ENCODE results near the gene PDE6D.

PDE6D gene

DNA sequence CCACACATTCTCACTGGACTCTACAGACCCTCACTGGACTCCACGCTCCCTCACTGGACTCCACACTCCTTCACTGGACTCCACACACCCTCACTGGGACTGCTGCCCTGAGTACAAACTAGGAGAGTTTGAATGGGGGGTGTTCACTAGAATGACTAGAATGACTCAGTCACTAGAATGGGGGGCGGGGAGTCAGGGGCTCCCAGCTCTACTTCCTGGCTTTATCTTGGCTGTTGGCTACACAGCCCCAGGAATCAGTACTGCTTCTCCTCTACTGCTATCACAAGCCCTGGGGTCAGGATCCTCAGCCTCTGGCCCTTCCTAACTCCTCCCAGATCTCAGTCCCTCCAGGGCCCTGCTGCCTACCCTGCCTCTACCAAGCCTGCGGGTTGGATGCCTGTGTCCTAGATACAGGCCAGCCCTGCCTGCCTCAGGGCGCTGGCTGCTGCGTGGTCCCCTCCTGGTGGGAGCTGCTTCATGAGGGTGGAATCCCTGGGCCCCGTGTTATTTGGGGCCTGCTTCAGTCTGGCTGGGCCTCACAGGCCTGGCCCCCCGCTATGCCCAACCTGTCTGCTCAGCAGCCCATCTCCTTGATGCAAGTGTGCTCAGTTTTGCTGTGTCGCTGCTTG, 65.0 kb downstream of the PDE6D start:
- no peak for DNase-seq (ENCODE audit: extremely low spot score)
- CTCF ChIA-PET, result interaction anchor here (0.6 to 5.4 kb wide), 8 partner anchors 22 to 114 kb away, joined by 3 to 136 read pairs (median 10); no protein-coding TSS in a partner anchor
- TF ChIP-seq ZNF384 (IDR thresholded peaks at IDR 0.05) (no peak), BHLHE40 (IDR thresholded peaks at IDR 0.05; ENCODE audit: borderline replicate concordance) (no peak), TARDBP (IDR thresholded peaks at IDR 0.05) (no peak), FOXK2 (IDR thresholded peaks at IDR 0.05) (no peak), SUZ12 (IDR thresholded peaks at IDR 0.05) (no peak), CTBP1 (IDR thresholded peaks at IDR 0.05; ENCODE audit: borderline replicate concordance) (no peak), FOXA1 (IDR thresholded peaks at IDR 0.05) (no peak), PKNOX1 (IDR thresholded peaks at IDR 0.05) (no peak), HDGF (IDR thresholded peaks at IDR 0.05; ENCODE audit: borderline replicate concordance) (no peak), NFRKB (IDR thresholded peaks at IDR 0.05) (no peak), ARNT (IDR thresholded peaks at IDR 0.05) (no peak), L3MBTL2 (conservative IDR thresholded peaks at IDR 0.05) (no peak), FOXM1 (IDR thresholded peaks at IDR 0.05; ENCODE audit: borderline replicate concordance) (no peak), LEF1 (IDR thresholded peaks at IDR 0.05; ENCODE audit: borderline replicate concordance) (no peak)
- POLR2A ChIA-PET, result interaction anchor here (0.8 to 2.7 kb wide), 3 partner anchors 8 to 40 kb away, joined by 3 to 20 read pairs (median 4); partner anchors contain the start of gene PTMA

DNA sequence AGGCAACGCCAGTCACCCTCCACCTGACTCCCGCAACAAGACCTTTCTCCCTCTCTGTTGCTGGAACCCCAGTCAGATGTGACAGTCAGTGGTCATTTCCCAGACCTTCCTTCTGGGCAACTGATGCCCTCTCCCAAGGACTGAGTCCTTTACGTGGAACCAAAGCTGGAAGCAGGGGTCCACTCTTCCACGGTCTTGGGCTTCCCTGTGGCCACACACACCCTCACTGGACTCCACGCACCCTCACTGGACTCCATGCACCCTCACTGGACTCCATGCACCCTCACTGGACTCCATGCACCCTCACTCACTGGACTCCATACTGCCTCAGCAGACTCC, 65.6 kb downstream of the PDE6D start:
- DNase-seq (ENCODE audit: extremely low spot score), result no peak
- ChIA-PET POLR2A (interaction anchor here (0.9 to 3.2 kb wide), 8 partner anchors 24 to 103 kb away, joined by 3 to 20 read pairs (median 4); no protein-coding TSS in a partner anchor), CTCF (interaction anchor here (0.6 to 5.4 kb wide), 11 partner anchors 18 to 114 kb away, joined by 3 to 136 read pairs (median 7); partner anchors contain the start of gene COPS7B)
- TF ChIP-seq HDGF (IDR thresholded peaks at IDR 0.05; ENCODE audit: borderline replicate concordance), result no peak
- TF ChIP-seq LEF1 (IDR thresholded peaks at IDR 0.05; ENCODE audit: borderline replicate concordance), result no peak
- TF ChIP-seq FOXK2 (IDR thresholded peaks at IDR 0.05), result no peak
- no peak for TF ChIP-seq BHLHE40 (IDR thresholded peaks at IDR 0.05; ENCODE audit: borderline replicate concordance)
- TF ChIP-seq CTBP1 (IDR thresholded peaks at IDR 0.05; ENCODE audit: borderline replicate concordance), result no peak
- TF ChIP-seq ZNF384 (IDR thresholded peaks at IDR 0.05), result no peak
- TF ChIP-seq SP1 (IDR thresholded peaks at IDR 0.05), result no peak
- no peak for TF ChIP-seq TARDBP (IDR thresholded peaks at IDR 0.05)
- no peak for TF ChIP-seq SUZ12 (IDR thresholded peaks at IDR 0.05)
- no peak for TF ChIP-seq NFRKB (IDR thresholded peaks at IDR 0.05)
- no peak for TF ChIP-seq L3MBTL2 (conservative IDR thresholded peaks at IDR 0.05)
- no peak for TF ChIP-seq ARNT (IDR thresholded peaks at IDR 0.05)
- TF ChIP-seq PKNOX1 (IDR thresholded peaks at IDR 0.05), result no peak
- no peak for TF ChIP-seq ELF4 (IDR thresholded peaks at IDR 0.05)
- TF ChIP-seq FOXM1 (IDR thresholded peaks at IDR 0.05; ENCODE audit: borderline replicate concordance), result no peak
- TF ChIP-seq FOXA1 (IDR thresholded peaks at IDR 0.05), result no peak

DNA sequence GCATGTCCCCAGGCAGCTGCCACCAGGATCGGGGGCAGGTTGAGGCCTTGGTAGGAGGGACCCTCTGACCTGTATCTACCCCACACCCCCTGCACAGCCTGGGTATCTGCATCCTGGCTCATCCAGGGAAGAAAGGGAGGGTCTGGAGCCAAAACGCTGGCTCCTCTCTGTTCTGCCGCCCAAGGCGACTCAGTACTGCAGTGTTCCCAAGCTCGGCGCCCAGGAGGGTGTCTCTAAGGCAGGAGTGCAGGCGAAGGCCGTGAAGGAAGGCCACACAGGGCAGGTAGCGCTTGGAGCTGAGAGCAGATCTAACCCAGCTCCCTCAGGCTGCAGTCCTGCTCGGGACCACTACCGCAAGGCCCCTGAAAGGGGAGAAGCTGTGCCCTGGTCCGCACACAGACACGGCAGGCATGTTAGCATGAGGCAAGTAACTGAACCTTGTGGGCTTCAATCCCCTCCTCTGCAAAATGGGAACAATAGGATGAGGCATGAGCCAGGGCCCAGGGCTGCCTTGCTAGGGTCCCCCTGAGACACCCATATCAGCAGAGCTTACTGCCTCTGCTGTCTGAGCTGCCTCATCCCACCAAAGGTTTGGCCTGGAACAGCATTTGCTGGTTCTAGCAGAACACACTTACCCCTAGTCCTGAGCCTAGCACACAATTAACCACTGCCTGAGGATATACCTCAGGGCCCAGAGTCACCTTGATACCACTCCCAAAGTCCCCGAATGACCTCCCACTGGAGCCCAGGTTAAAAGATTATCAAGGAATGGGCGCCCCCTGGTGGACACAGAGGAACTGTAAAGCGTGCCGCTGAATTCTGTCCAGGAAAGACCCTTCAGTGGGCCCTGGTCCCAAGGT, 66.2 kb downstream of the PDE6D start:
- DNase-seq (ENCODE audit: extremely low spot score), result peak; percentile 56
- POLR2A ChIA-PET, result interaction anchor here (0.9 to 3.2 kb wide), 14 partner anchors 10 to 103 kb away, joined by 3 to 20 read pairs (median 4); no protein-coding TSS in a partner anchor
- TF ChIP-seq PKNOX1 (IDR thresholded peaks at IDR 0.05) (no peak), FOXM1 (IDR thresholded peaks at IDR 0.05; ENCODE audit: borderline replicate concordance) (no peak), ARNT (IDR thresholded peaks at IDR 0.05) (no peak), LEF1 (IDR thresholded peaks at IDR 0.05; ENCODE audit: borderline replicate concordance) (no peak), FOXK2 (IDR thresholded peaks at IDR 0.05) (no peak), ZNF384 (IDR thresholded peaks at IDR 0.05) (no peak), NFRKB (IDR thresholded peaks at IDR 0.05) (no peak), SP1 (IDR thresholded peaks at IDR 0.05) (no peak), FOXA1 (IDR thresholded peaks at IDR 0.05) (no peak), HDGF (IDR thresholded peaks at IDR 0.05; ENCODE audit: borderline replicate concordance) (no peak), L3MBTL2 (conservative IDR thresholded peaks at IDR 0.05) (no peak), ELF4 (IDR thresholded peaks at IDR 0.05) (no peak), SUZ12 (IDR thresholded peaks at IDR 0.05) (no peak), CTBP1 (IDR thresholded peaks at IDR 0.05; ENCODE audit: borderline replicate concordance) (no peak), TARDBP (IDR thresholded peaks at IDR 0.05) (no peak), BHLHE40 (IDR thresholded peaks at IDR 0.05; ENCODE audit: borderline replicate concordance) (no peak)
- CTCF ChIA-PET, result interaction anchor here (0.8 to 5.4 kb wide), 17 partner anchors 10 to 113 kb away, joined by 3 to 136 read pairs (median 6); partner anchors contain the start of genes COPS7B and PDE6D

DNA sequence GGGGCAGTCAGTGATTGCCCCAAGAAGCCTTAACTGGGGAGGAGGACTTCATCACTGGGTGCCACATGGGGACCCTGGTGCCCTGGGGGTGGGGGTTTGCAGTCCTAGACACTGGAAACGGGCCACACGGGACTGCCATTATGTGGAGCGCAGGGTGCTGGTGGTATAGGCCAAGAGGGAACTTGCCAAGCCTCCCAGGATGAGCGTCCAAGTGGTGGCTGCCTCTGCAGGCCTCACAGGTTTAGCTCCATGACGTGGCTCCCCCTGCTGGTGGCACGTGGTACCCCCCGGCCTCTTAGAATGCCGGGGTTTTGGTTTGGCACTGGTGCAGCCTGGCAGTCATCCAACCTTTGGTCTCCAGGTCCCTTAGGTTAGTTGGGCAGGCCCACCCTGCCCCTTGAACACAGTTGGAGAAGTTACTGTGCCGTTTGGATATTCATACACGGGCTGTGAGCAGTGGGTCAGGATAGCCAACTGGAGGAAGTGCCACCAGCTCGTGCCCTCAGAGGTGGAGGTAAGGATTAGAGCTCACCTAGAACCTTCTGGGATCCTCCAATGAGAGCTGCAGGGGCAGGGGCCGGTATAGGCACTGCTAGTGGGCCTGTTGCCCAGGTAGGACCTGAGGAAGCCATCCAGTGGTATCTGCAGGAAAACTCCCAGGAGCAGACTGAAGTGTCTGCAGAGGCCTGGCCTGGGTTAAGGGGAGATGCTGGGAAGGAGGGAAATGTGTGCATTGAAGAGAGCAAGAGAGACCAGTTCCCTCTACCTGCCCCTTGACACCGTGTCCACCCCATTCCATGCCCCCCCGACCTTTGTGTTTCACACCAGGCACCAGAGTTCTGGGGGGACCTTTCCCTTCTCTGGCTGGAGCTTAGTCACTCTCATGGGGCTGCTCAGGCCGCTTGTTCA, 67.1 kb downstream of the PDE6D start:
- no peak for TF ChIP-seq ZNF384 (IDR thresholded peaks at IDR 0.05)
- peak; percentile 79; the same call in 1 of the 2 replicates for TF ChIP-seq HDGF (IDR thresholded peaks at IDR 0.05; ENCODE audit: borderline replicate concordance)
- no peak for TF ChIP-seq ARNT (IDR thresholded peaks at IDR 0.05)
- TF ChIP-seq BHLHE40 (IDR thresholded peaks at IDR 0.05; ENCODE audit: borderline replicate concordance), result no peak
- 0 out of 2 replicates have a peak, but pooled peaks have one; percentile 30 for TF ChIP-seq L3MBTL2 (conservative IDR thresholded peaks at IDR 0.05)
- peak; percentile 77 for DNase-seq (ENCODE audit: extremely low spot score)
- ChIA-PET CTCF (interaction anchor here (0.8 to 5.4 kb wide), 18 partner anchors 11 to 150 kb away, joined by 3 to 136 read pairs (median 5); partner anchors contain the start of genes COPS7B and PDE6D), POLR2A (interaction anchor here (0.6 to 3.2 kb wide), 14 partner anchors 11 to 100 kb away, joined by 3 to 20 read pairs (median 5); no protein-coding TSS in a partner anchor)
